Measurements from ENCODE around the gene C1orf115. TPM values are rescaled to one million over a fixed set of nuclear protein-coding genes. Genes with fewer than 3 reads are reported as not detected.

Gene C1orf115
- total and polyA plus RNA-seq, 7 donors: 3.9 to 197 (median 8.9) TPM

DNA sequence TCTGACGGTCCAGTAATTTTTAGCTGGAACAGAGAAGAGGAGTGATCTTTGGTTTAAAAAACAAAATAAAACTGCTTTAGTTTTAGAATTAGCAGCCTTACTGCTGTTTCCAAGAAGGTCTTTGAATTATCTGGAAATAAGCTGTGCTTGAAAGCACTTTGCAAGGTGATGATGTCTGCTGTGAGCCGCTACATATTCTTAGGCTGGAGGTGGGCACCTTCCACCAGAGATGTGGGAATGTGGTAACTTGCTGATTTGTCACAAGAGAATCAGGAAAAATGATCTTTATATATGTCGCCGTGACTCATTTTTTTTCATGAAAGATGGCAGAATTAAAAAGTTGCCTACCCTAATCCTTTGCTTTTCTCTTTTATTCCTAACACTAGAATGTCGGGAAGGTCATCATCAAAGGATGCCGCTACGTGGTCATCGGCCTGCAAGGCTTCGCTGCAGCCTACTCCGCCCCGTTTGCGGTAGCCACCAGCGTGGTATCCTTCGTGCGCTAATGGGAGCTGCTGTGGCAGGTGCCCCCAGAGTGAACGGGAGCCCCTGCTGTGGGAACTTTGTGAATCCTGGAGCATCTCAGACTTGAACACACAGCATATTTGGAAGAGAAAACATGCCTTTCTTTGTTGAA, 6.2 kb downstream of the C1orf115 start:
- no peak for DNase-seq
- no peak overlapping the region for H3K4me3 ChIP-seq
- no peaks in the 10 kb centered on the region for H3K36me3 ChIP-seq

DNA sequence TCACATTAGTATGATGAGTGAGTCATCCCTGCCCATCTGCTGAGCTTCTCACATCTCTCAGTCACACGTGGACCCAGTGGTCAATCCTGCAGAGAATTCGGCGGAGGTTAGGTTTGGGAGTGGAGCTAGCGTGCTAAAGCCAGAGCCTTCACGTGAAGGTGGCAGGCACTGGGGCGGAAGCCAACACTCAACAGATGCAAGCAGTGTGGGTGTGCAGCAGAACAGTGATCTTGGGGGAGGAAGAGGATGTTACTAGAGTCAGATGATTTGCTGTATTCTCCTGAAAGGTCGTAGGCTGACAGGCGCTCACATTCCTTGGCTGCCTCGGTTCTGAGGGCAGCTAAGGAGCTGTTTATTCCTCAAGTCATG, 6.7 kb downstream of the C1orf115 start:
- Histone ChIP-seq H3K27ac (no peak overlapping the region), H3K27me3 (no peaks in the 10 kb centered on the region), H3K36me3 (no peaks in the 10 kb centered on the region), H3K4me3 (no peak overlapping the region), H3K4me1 (peaks cover 0 to 13% (median 5%) of the 10 kb centered on the region in 4 donors), H3K9me3 (no peaks in the 10 kb centered on the region)
- intact Hi-C loops (cut with DNase I): no loop called here
- DNase-seq: no peak
- TF ChIP-seq CTCF (IDR thresholded peaks at IDR 0.05) (no peak), EP300 (IDR thresholded peaks at IDR 0.05) (no peak), POLR2A (IDR thresholded peaks at IDR 0.05) (no peak), POLR2AphosphoS5 (IDR thresholded peaks at IDR 0.05) (no peak)
- WGBS, 2 donors: 80 to 90% methylated on average over 9 of the region's 9 CpGs

More for the DNA sequence above, 6.2 kb downstream of the C1orf115 start:
- intact Hi-C loops (cut with DNase I): no loop called here
- Histone ChIP-seq H3K27me3 (no peaks in the 10 kb centered on the region), H3K4me1 (peaks cover 0 to 13% (median 5%) of the 10 kb centered on the region in 4 donors), H3K27ac (no peak overlapping the region), H3K9me3 (no peaks in the 10 kb centered on the region)
- WGBS, 2 donors: 95 to 97% methylated on average over 16 of the region's 16 CpGs
- TF ChIP-seq POLR2AphosphoS5 (IDR thresholded peaks at IDR 0.05) (no peak), CTCF (IDR thresholded peaks at IDR 0.05) (no peak), POLR2A (IDR thresholded peaks at IDR 0.05) (no peak), EP300 (IDR thresholded peaks at IDR 0.05) (no peak)

DNA sequence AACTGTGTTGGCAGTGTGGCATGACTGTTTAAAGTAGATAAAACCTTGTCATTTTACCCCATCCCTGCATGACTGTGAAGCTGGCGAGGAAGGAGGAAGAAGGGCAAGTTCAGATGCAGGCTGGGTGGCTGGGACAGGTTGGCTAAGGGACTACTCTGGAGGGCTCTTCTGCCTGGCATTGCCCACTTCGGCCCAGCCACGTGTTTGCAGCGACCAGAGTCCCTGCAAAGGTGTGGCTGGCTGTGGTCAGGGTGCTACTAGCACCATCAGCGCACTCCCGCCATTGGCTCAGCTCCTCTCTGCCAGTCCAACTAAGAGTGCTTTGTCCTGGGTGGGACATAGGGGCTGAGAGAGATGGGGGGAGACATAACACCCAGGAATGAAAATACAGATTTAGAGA, 7.2 kb downstream of the C1orf115 start:
- 90 to 96% methylated on average over 6 of the region's 6 CpGs for WGBS, 2 donors
- no peak for DNase-seq
- Histone ChIP-seq H3K4me3 (no peak overlapping the region), H3K36me3 (no peaks in the 10 kb centered on the region), H3K9me3 (no peaks in the 10 kb centered on the region), H3K4me1 (peaks cover 0 to 13% (median 5%) of the 10 kb centered on the region in 4 donors), H3K27ac (no peak overlapping the region), H3K27me3 (no peaks in the 10 kb centered on the region)
- intact Hi-C loops (cut with DNase I): no loop called here
- TF ChIP-seq EP300 (IDR thresholded peaks at IDR 0.05) (no peak), POLR2A (IDR thresholded peaks at IDR 0.05) (no peak), CTCF (IDR thresholded peaks at IDR 0.05) (no peak), POLR2AphosphoS5 (IDR thresholded peaks at IDR 0.05) (no peak)

GRCh38 chr1:220698607-220699016, 8.4 kb downstream of the C1orf115 start:
- intact Hi-C loops (cut with DNase I): no loop called here
- no peak overlapping the region for H3K4me3 ChIP-seq
- no peak for DNase-seq
- no peaks in the 10 kb centered on the region for H3K27me3 ChIP-seq
- H3K36me3 ChIP-seq: no peaks in the 10 kb centered on the region
- no peak overlapping the region for H3K27ac ChIP-seq
- H3K9me3 ChIP-seq: no peaks in the 10 kb centered on the region
- 81 to 84% methylated on average over 5 of the region's 5 CpGs for WGBS, 2 donors
- H3K4me1 ChIP-seq: peaks cover 0 to 13% (median 5%) of the 10 kb centered on the region in 4 donors
- no peak for TF ChIP-seq CTCF (IDR thresholded peaks at IDR 0.05)
- no peak for TF ChIP-seq POLR2AphosphoS5 (IDR thresholded peaks at IDR 0.05)
- no peak for TF ChIP-seq POLR2A (IDR thresholded peaks at IDR 0.05)
- no peak for TF ChIP-seq EP300 (IDR thresholded peaks at IDR 0.05)

DNA sequence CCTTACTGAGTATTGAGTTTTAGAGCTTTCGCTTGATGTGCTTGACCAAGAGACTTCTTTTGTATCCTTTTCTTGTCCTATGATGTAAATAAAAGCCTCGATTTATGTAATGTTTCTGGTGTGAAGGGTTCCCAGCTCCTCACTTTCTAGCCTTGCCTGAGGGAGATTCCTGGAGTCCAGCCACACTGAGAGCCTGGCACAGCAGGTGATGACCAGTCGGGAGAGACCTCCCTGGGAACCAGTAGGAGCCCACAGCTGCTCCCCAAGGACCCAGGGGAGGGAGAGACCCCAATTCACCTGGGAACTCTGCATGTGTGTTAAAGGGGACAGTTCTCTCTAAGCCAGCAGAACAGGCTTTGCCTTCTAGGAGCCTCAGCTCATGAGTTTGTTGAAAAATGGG, 8.9 kb downstream of the C1orf115 start:
- no peak for DNase-seq
- peaks cover 0 to 13% (median 5%) of the 10 kb centered on the region in 4 donors for H3K4me1 ChIP-seq
- TF ChIP-seq CTCF (IDR thresholded peaks at IDR 0.05): no peak
- TF ChIP-seq POLR2AphosphoS5 (IDR thresholded peaks at IDR 0.05): no peak
- TF ChIP-seq EP300 (IDR thresholded peaks at IDR 0.05): no peak
- TF ChIP-seq POLR2A (IDR thresholded peaks at IDR 0.05): no peak
- intact Hi-C loops (cut with DNase I): no loop called here
- no peaks in the 10 kb centered on the region for H3K9me3 ChIP-seq
- H3K27ac ChIP-seq: no peak overlapping the region
- H3K27me3 ChIP-seq: no peaks in the 10 kb centered on the region
- 88% methylated on average over 3 of the region's 3 CpGs for WGBS, 2 donors
- no peaks in the 10 kb centered on the region for H3K36me3 ChIP-seq
- H3K4me3 ChIP-seq: no peak overlapping the region

Measured in sigmoid colon (tissue), 7 donors.